Psoas muscle (tissue), 8 donors: ENCODE results near the gene PCK2. TPM values are rescaled to one million over a fixed set of nuclear protein-coding genes. Genes with fewer than 3 reads are reported as not detected.

Source experiments
- ATAC-seq, 4 donors: fragments of 200-7000 bp; cut with Tn5 transposase; one replicate each; pipeline ENCODE4 v1.9.1; 2020; ENCODE audit warnings: moderate library complexity in 3 of 4, mild to moderate bottlenecking in 2 of 4
- DNase-seq, 2 donors: peaks; one replicate each; pipeline ENCODE4 v3.0.0-alpha.2; 2020
- H3K27ac ChIP-seq: fragments of 200-600 bp; one replicate; pipeline ENCODE4 v1.8.0; 2022
- H3K27me3 ChIP-seq, 3 donors: fragments of 200-600 bp in 1 of 3; one replicate each; pipeline versions ENCODE4 v1.6.1 to v1.8.0; 2013 to 2022; ENCODE audit warnings: low read length in 2 of 3, mild to moderate bottlenecking in 2 of 3, moderate library complexity in 1 of 3; ENCODE audit not compliant: insufficient read depth in 3 of 3
- H3K36me3 ChIP-seq, 2 donors: fragments of 200-600 bp in 1 of 2; one replicate each; pipeline versions ENCODE4 v1.6.1 to v1.8.0; 2013 to 2022; ENCODE audit warnings: low read depth in 1 of 2, mild to moderate bottlenecking in 1 of 2, moderate library complexity in 1 of 2; ENCODE audit not compliant: insufficient read depth in 1 of 2
- H3K4me1 ChIP-seq: fragments of 200-600 bp; one replicate; pipeline ENCODE4 v1.8.0; 2022
- H3K4me3 ChIP-seq: fragments of 200-600 bp; one replicate; pipeline ENCODE4 v1.8.0; 2022; ENCODE audit warnings: mild to moderate bottlenecking
- H3K9me3 ChIP-seq: fragments of 200-600 bp; one replicate; pipeline ENCODE4 v1.8.0; 2022
- CTCF ChIP-seq: fragments of 200-600 bp; IDR thresholded peaks from one replicate; pipeline ENCODE4 v1.8.0; 2022; ENCODE audit warnings: antibody characterized with exemption
- WGBS, 3 donors: extraction: QIAGEN DNeasy Blood & Tissue Kit; methylation state at CpG; one replicate each; pipeline versions ENCODE4 v1.1.6 to v1.1.7; 2013; 5-methylcytosine and 5-hydroxymethylcytosine counted together
- intact Hi-C, 2 donors: fragments of 100-400 bp; cut with DNase I; formaldehyde crosslinking; loops; one replicate each; pipeline versions ENCODE4 v1.11.0 to v1.14.2; 2022
- polyA plus RNA-seq, 3 donors: library from polyadenylated mRNA; stranded (reverse); fragments of 200-250 nt; gene quantifications; one replicate each; pipeline ENCODE4 v1.2.3, GENCODE V29; 2013
- total RNA-seq, 4 donors: library from RNA; stranded (reverse); fragmentation: NEBNext Ultra II Directional in 2 of 4; extraction: Animal tissue kit (Norgen Biotek cat#: 25700) in 2 of 4; gene quantifications; one replicate each; pipeline versions ENCODE4 v1.2.1 to v1.2.4, GENCODE V29; 2021 to 2023
- donor health status: healthy with polysubstance abuse.
- donor health status: DM: no; HTN: no; CAD: no; lungs with moderate emphysema.
- donor health status: Bipolar disorder and iron deficiency.
- donor health status: healthy.
- donor health status: DM: yes; HTN: yes; CAD: no.
- donor health status: DM: no; HTN: no; CAD: no.
- donor health status: DM: no; HTN: no; CAD: no.
- donor health status: DM: yes; HTN: yes; CAD: no.

PCK2 gene
- total and polyA plus RNA-seq, 7 donors: 2.0 to 4.5 (median 2.4) TPM

GRCh38 chr14:24058260-24058950 is 35.7 kb upstream of the PCK2 start:
- Histone ChIP-seq H3K9me3 (no peaks in the 10 kb centered on the region), H3K27me3 (peaks cover 0 to 25% (median 0%) of the 10 kb centered on the region in 3 donors), H3K4me3 (no peak overlapping the region), H3K4me1 (no peaks in the 10 kb centered on the region), H3K27ac (no peak overlapping the region), H3K36me3 (no peaks in the 10 kb centered on the region)
- peak; percentile 93 for TF ChIP-seq CTCF
- peak; percentile 82 to 95 (median 92) for ATAC-seq
- 39 to 65% (median 56%) methylated on average over 7 of the region's 7 CpGs for WGBS, 3 donors
- peak; percentile 53 to 74 for DNase-seq
- intact Hi-C loops: loop anchor here (1.0 to 5.0 kb wide), 5 partner anchors 32 to 249 kb away; partner anchors contain the start of genes CIDEB (in 1 of the 2) and IRF9 (in 1 of the 2)

- TF ChIP-seq CTCF: no peak
- ATAC-seq (no peak), DNase-seq (no peak)
- Histone ChIP-seq H3K9me3 (no peaks in the 10 kb centered on the region), H3K4me3 (no peak overlapping the region), H3K36me3 (no peaks in the 10 kb centered on the region), H3K4me1 (no peaks in the 10 kb centered on the region), H3K27me3 (peaks cover 0 to 19% (median 0%) of the 10 kb centered on the region in 3 donors), H3K27ac (no peak overlapping the region)
- 86 to 91% (median 88%) methylated on average over 10 of the region's 10 CpGs for WGBS, 3 donors
- intact Hi-C loops: loop anchor here (1.0 to 5.0 kb wide), 5 partner anchors 31 to 248 kb away; partner anchors contain the start of genes CIDEB (in 1 of the 2) and IRF9 (in 1 of the 2)
Measured at GRCh38 chr14:24058951-24059475, 35.1 kb upstream of the PCK2 start.

GRCh38 chr14:24059841-24060388 is 34.2 kb upstream of the PCK2 start:
- Histone ChIP-seq H3K36me3 (no peaks in the 10 kb centered on the region), H3K27ac (no peak overlapping the region), H3K4me3 (no peak overlapping the region), H3K27me3 (peaks cover 0 to 15% (median 0%) of the 10 kb centered on the region in 3 donors), H3K9me3 (no peaks in the 10 kb centered on the region), H3K4me1 (no peaks in the 10 kb centered on the region)
- WGBS, 3 donors: 89 to 93% (median 91%) methylated on average over 16 of the region's 16 CpGs
- DNase-seq (no peak), ATAC-seq (no peak)
- TF ChIP-seq CTCF: no peak
- intact Hi-C loops: loop anchor here (2.0 to 5.0 kb wide), 3 partner anchors 31 to 247 kb away; partner anchors contain the start of genes CIDEB (in 1 of the 2) and IRF9 (in 1 of the 2)

- Histone ChIP-seq H3K36me3 (no peaks in the 10 kb centered on the region), H3K4me1 (no peaks in the 10 kb centered on the region), H3K27ac (no peak overlapping the region), H3K9me3 (no peaks in the 10 kb centered on the region), H3K4me3 (no peak overlapping the region), H3K27me3 (peaks cover 0 to 10% (median 0%) of the 10 kb centered on the region in 3 donors)
- no peak for ATAC-seq
- no peak for TF ChIP-seq CTCF
- WGBS, 3 donors: 81 to 91% (median 90%) methylated on average over 10 of the region's 10 CpGs
- intact Hi-C loops: no loop called here
- DNase-seq: no peak
Measured at GRCh38 chr14:24060443-24060842, 33.7 kb upstream of the PCK2 start.
